PFSK-1 (cell line): ENCODE results near the gene ST6GALNAC3.

Source experiments
- POLR2AphosphoS5 ChIP-seq: IDR thresholded peaks from 2 replicates; pipeline ENCODE4 v1.6.1; 2012; ENCODE audit warnings: low read depth, mild to moderate bottlenecking, control low read depth, low read length, moderate library complexity
- SIN3A ChIP-seq: IDR thresholded peaks from 2 replicates; pipeline ENCODE4 v1.6.1; 2012; ENCODE audit warnings: mild to moderate bottlenecking, low read length, moderate library complexity, borderline replicate concordance; ENCODE audit not compliant: insufficient read depth
- TAF1 ChIP-seq: IDR thresholded peaks from 2 replicates; pipeline ENCODE4 v1.6.1; 2012; ENCODE audit warnings: low read length, control low read depth, borderline replicate concordance; ENCODE audit not compliant: insufficient read depth
- TF ChIP-seq, protein P1 (sequence below), 2 experiments: IDR thresholded peaks; 2 replicates each; pipeline versions ENCODE4 v1.6.1 to v1.8.0; 2011 to 2012; ENCODE audit warnings: low read depth in 2 of 2, low read length in 2 of 2, control low read depth in 1 of 2, inconsistent platforms in 1 of 2, mild to moderate bottlenecking in 1 of 2, moderate library complexity in 1 of 2; ENCODE audit not compliant: insufficient read depth in 1 of 2

DNA sequence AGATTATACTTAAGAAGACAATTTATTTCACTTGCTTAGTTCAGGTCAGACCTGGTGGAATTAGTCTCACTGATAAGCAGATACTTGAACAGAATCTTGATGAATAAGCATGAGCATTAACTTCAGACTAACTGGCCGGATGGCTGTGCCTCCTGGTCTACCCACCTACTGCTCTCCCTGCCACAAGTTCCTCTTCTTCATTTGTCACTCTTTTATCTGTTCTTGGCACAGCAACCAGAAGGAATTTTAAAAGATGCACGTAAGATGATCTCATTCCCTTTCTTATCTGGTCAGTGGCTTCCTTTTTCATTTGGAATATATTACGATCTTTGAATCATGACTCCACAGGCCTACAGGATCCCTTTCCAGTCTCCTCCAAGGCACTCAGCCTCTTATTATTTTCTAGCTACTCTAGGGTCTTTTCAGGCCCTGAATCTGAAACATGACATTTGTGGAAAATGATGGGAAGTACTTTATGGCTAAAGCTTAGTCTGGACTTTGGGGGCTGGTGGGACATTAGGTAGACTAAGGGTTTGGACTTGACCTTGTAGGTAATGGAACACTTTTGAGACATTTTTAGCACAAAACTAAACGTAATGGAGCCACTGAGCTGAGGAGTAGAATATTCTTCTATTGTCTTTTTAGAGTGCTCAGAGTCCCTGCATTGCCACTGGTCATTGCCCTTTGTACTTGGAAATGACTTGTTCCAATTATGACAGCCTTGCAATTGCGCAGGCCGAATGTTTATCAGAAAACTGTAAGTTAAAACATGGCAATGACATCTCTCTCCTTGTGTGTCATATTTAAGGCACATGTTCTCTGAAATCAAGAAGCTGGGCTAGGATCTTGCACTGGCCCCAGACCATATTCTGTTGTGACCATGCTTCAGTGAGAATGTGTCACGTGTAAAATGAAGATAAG lies 16.0 kb downstream of the ST6GALNAC3 start:
- TF ChIP-seq TAF1 (no peak), POLR2AphosphoS5 (no peak), SIN3A (no peak)
- TF ChIP-seq, protein P1, sequence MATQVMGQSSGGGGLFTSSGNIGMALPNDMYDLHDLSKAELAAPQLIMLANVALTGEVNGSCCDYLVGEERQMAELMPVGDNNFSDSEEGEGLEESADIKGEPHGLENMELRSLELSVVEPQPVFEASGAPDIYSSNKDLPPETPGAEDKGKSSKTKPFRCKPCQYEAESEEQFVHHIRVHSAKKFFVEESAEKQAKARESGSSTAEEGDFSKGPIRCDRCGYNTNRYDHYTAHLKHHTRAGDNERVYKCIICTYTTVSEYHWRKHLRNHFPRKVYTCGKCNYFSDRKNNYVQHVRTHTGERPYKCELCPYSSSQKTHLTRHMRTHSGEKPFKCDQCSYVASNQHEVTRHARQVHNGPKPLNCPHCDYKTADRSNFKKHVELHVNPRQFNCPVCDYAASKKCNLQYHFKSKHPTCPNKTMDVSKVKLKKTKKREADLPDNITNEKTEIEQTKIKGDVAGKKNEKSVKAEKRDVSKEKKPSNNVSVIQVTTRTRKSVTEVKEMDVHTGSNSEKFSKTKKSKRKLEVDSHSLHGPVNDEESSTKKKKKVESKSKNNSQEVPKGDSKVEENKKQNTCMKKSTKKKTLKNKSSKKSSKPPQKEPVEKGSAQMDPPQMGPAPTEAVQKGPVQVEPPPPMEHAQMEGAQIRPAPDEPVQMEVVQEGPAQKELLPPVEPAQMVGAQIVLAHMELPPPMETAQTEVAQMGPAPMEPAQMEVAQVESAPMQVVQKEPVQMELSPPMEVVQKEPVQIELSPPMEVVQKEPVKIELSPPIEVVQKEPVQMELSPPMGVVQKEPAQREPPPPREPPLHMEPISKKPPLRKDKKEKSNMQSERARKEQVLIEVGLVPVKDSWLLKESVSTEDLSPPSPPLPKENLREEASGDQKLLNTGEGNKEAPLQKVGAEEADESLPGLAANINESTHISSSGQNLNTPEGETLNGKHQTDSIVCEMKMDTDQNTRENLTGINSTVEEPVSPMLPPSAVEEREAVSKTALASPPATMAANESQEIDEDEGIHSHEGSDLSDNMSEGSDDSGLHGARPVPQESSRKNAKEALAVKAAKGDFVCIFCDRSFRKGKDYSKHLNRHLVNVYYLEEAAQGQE (IDR thresholded peaks at IDR 0.05; ENCODE audit: insufficient read depth in 1 of 2, low read depth in 2 of 2, low read length in 2 of 2), result no peak
